Measurements from ENCODE around the gene GPER1. TPM values are rescaled to one million over a fixed set of nuclear protein-coding genes. Genes with fewer than 3 reads are reported as not detected.
"Not testable (repeated sequence)": the region's sequence is repeated elsewhere in the genome, so short reads cannot be mapped to it uniquely, and the experiment has no call there.

Gene GPER1
- total RNA-seq (2021), result 0.22 TPM in 1 of 2 replicates, not detected in the other
- long read RNA-seq, partial matches to known transcripts, result 0 of 3 reads
- long read RNA-seq, other reads (novel, unspliced or antisense), result 0 of 3 reads

GRCh38 chr7:1087952-1088920, at the start of gene GPER1:
TSS of gene GPER1 (plus strand) at chr7:1088113. CDS start at chr7:1091729, 3,616 bp downstream.
- H3K14ac ChIP-seq (ENCODE audit: insufficient read depth, low read length), result peak within 1 kb of the TSS; percentile 32; the same call in 1 of the 2 replicates
- H2AK5ac ChIP-seq (ENCODE audit: insufficient read length, low read length), result no peak within 1 kb of the TSS
- no peaks in the 10 kb centered on the region for H3K79me2 ChIP-seq (ENCODE audit: insufficient read depth, low read length)
- no peaks in the 10 kb centered on the region for H3K27me3 ChIP-seq (ENCODE audit: insufficient read depth, low read length)
- H2BK15ac ChIP-seq (ENCODE audit: low read depth, low read length), result no peak within 1 kb of the TSS
- no peaks in the 10 kb centered on the region for H3K9me3 Mint-ChIP-seq
- H2AFZ ChIP-seq (ENCODE audit: low read length), result no peak within 1 kb of the TSS
- peaks cover 3% of the 10 kb centered on the region for H3K23me2 ChIP-seq (ENCODE audit: insufficient read length, low read depth, low read length, poor library complexity, severe bottlenecking)
- no peaks in the 10 kb centered on the region for H3K9me3 ChIP-seq (ENCODE audit: control insufficient read depth, low read depth, low read length)
- peak; percentile 60 for DNase-seq
- TF ChIP-seq CTCF (conservative IDR thresholded peaks at IDR 0.05), result no peak
- no CpG with 5 or more reads among the region's 28 CpGs for WGBS (ENCODE audit: extremely low coverage, insufficient read length, low lambda C conversion rate)
- H3K4me3 Mint-ChIP-seq, result peak within 1 kb of the TSS; percentile 46 to 74
- H2BK5ac ChIP-seq (ENCODE audit: insufficient read length, low read length), result no peak within 1 kb of the TSS
- peak within 1 kb of the TSS; percentile 36 for H3K4me2 ChIP-seq (ENCODE audit: insufficient read depth, insufficient read length, low read length)
- no peak within 1 kb of the TSS for H3K56ac ChIP-seq (ENCODE audit: insufficient read length, low read depth, low read length)
- no peak within 1 kb of the TSS for H3K27ac ChIP-seq (ENCODE audit: insufficient read length, low read depth, low read length)
- H2BK120ac ChIP-seq (ENCODE audit: low read depth, low read length, poor library complexity, severe bottlenecking), result no peak within 1 kb of the TSS
- no peak within 1 kb of the TSS for H2BK20ac ChIP-seq (ENCODE audit: low read depth, low read length, poor library complexity, severe bottlenecking)
- H3K9ac ChIP-seq (ENCODE audit: extremely low read depth, insufficient read length, low read length), result no peak within 1 kb of the TSS
- peaks cover 20 to 22% of the 10 kb centered on the region in 2 experiments for H3K4me1 Mint-ChIP-seq
- H3K4me1 ChIP-seq (ENCODE audit: insufficient read depth, low read length), result peaks cover 2% of the 10 kb centered on the region; the same call in 1 of the 2 replicates
- H3K4ac ChIP-seq (ENCODE audit: low read depth, low read length), result no peak within 1 kb of the TSS
- H3K36me3 Mint-ChIP-seq (ENCODE audit: insufficient read depth in 1 of 3, low read depth in 3 of 3), result peaks cover 0 to 11% (median 9%) of the 10 kb centered on the region in 3 experiments; a peak in 5 of 7 replicates
- H4K8ac ChIP-seq (replicated peaks; ENCODE audit: insufficient read length, low read depth, low read length), result no peak within 1 kb of the TSS
- H4K20me1 ChIP-seq (ENCODE audit: control insufficient read depth, insufficient read depth, insufficient read length), result peaks cover 9% of the 10 kb centered on the region
- H4K91ac ChIP-seq (ENCODE audit: insufficient read length, low read depth, low read length), result no peak within 1 kb of the TSS
- no peak within 1 kb of the TSS for H3T11ph ChIP-seq (ENCODE audit: low read length)
- H3K18ac ChIP-seq (ENCODE audit: insufficient read length, low read depth, low read length), result no peak within 1 kb of the TSS
- H3K27ac Mint-ChIP-seq, result peak within 1 kb of the TSS in 2 of 3 experiments; percentile 58 to 88; a peak in 3 of 7 replicates
- no peaks in the 10 kb centered on the region for H3K79me1 ChIP-seq (ENCODE audit: insufficient read depth, low read depth, low read length, poor library complexity, severe bottlenecking)
- H3K23ac ChIP-seq (ENCODE audit: insufficient read length, low read depth, low read length), result no peak within 1 kb of the TSS
- H2BK12ac ChIP-seq (ENCODE audit: insufficient read length, low read depth, low read length), result no peak within 1 kb of the TSS
- no peak within 1 kb of the TSS for H4K5ac ChIP-seq (ENCODE audit: insufficient read length, low read depth, low read length)
- H3K27me3 Mint-ChIP-seq (ENCODE audit: low read depth), result no peaks in the 10 kb centered on the region

GRCh38 chr7:1040233-1040632, 47.7 kb upstream of the GPER1 start:
- H4K8ac ChIP-seq (replicated peaks; ENCODE audit: insufficient read length, low read depth, low read length); H2BK12ac ChIP-seq (ENCODE audit: insufficient read length, low read depth, low read length); H2BK120ac ChIP-seq (ENCODE audit: low read depth, low read length, poor library complexity, severe bottlenecking); H3K27me3 ChIP-seq (ENCODE audit: insufficient read depth, low read length); H3K23me2 ChIP-seq (ENCODE audit: insufficient read length, low read depth, low read length, poor library complexity, severe bottlenecking); H3K23ac ChIP-seq (ENCODE audit: insufficient read length, low read depth, low read length); DNase-seq; H3K27ac Mint-ChIP-seq; H3K4me2 ChIP-seq (ENCODE audit: insufficient read depth, insufficient read length, low read length); H3K56ac ChIP-seq (ENCODE audit: insufficient read length, low read depth, low read length); H3K27me3 Mint-ChIP-seq (ENCODE audit: low read depth); H3K9me3 ChIP-seq (ENCODE audit: control insufficient read depth, low read depth, low read length); H2AFZ ChIP-seq (ENCODE audit: low read length); H3K18ac ChIP-seq (ENCODE audit: insufficient read length, low read depth, low read length); H2AK5ac ChIP-seq (ENCODE audit: insufficient read length, low read length); H2BK20ac ChIP-seq (ENCODE audit: low read depth, low read length, poor library complexity, severe bottlenecking); H4K20me1 ChIP-seq (ENCODE audit: control insufficient read depth, insufficient read depth, insufficient read length); H3K4me1 ChIP-seq (ENCODE audit: insufficient read depth, low read length); H4K5ac ChIP-seq (ENCODE audit: insufficient read length, low read depth, low read length); H2BK5ac ChIP-seq (ENCODE audit: insufficient read length, low read length); H3K4me3 Mint-ChIP-seq; H3K79me2 ChIP-seq (ENCODE audit: insufficient read depth, low read length); H3K14ac ChIP-seq (ENCODE audit: insufficient read depth, low read length); H3K79me1 ChIP-seq (ENCODE audit: insufficient read depth, low read depth, low read length, poor library complexity, severe bottlenecking); H3T11ph ChIP-seq (ENCODE audit: low read length); H3K27ac ChIP-seq (ENCODE audit: insufficient read length, low read depth, low read length); H2BK15ac ChIP-seq (ENCODE audit: low read depth, low read length); H4K91ac ChIP-seq (ENCODE audit: insufficient read length, low read depth, low read length); H3K4ac ChIP-seq (ENCODE audit: low read depth, low read length); H3K9ac ChIP-seq (ENCODE audit: extremely low read depth, insufficient read length, low read length): not testable (repeated sequence)
- Mint-ChIP-seq H3K36me3 (ENCODE audit: insufficient read depth in 1 of 3, low read depth in 3 of 3) (peaks cover 7 to 12% (median 8%) of the 10 kb centered on the region in 3 experiments; a peak in 5 of 7 replicates), H3K4me1 (peaks cover 21 to 29% of the 10 kb centered on the region in 2 experiments), H3K9me3 (peaks cover 9 to 12% of the 10 kb centered on the region in 2 experiments; a peak in 4 of 5 replicates)
- no CpG with 5 or more reads among the region's 1 CpG for WGBS (ENCODE audit: extremely low coverage, insufficient read length, low lambda C conversion rate)

All from H9 (cell line).